ENCODE measurements around the gene RAPGEF5. TPM values are rescaled to one million over a fixed set of nuclear protein-coding genes. Genes with fewer than 3 reads are reported as not detected.
"Not testable (repeated sequence)": the region's sequence is repeated elsewhere in the genome, so short reads cannot be mapped to it uniquely, and the experiment has no call there.

Gene RAPGEF5
- total RNA-seq, 5 donors from 2014 or later (not counting 1 experiment from before 2014, with no cell fraction given), result 0.12 to 2.4 (median 0.61) TPM

GRCh38 chr7:22108151-22108845 lies 248.7 kb downstream of the RAPGEF5 start:
- ChIA-PET POLR2A (interaction anchor here in 1 of 2 donors (0.6 kb wide), 1 partner anchor 10 kb away, joined by 3 read pairs; no protein-coding TSS in a partner anchor), CTCF (interaction anchor here (0.7 to 1.5 kb wide), 3 partner anchors 34 to 392 kb away, joined by 3 to 4 read pairs (median 4); partner anchors contain the start of gene STEAP1B (in 1 of the 2))
- Histone ChIP-seq H3K36me3 (ENCODE audit: control insufficient read depth in 2 of 2, extremely low read depth in 1 of 2, insufficient read depth in 1 of 2, low read length in 1 of 2) (no peaks in the 10 kb centered on the region), H3K4me3 (ENCODE audit: control insufficient read depth in 1 of 2, extremely low read depth in 1 of 2, low read length in 1 of 2) (no peak overlapping the region), H3K27ac (ENCODE audit: low read length) (no peak overlapping the region), H3K27me3 (replicated peaks in 1 of 2; ENCODE audit: control insufficient read depth in 2 of 2, extremely low read depth in 1 of 2, insufficient read depth in 2 of 2, low read length in 1 of 2) (peaks cover 0 to 12% of the 10 kb centered on the region in 2 experiments), H3K9me3 (no peaks in the 10 kb centered on the region), H3K4me1 (ENCODE audit: control insufficient read depth in 1 of 2, extremely low read depth in 1 of 2, insufficient read depth in 2 of 2, low read length in 2 of 2) (peaks cover 0 to 2% of the 10 kb centered on the region in 2 experiments)
- ATAC-seq (replicated peaks in 1 of 4) (no peak), DNase-seq (no peak)
- Mint-ChIP-seq H3K4me3 (no peak overlapping the region), H3K27me3 (peaks cover 3 to 6% of the 10 kb centered on the region in 2 donors), H3K27ac (no peak overlapping the region), H3K9me3 (no peaks in the 10 kb centered on the region), H3K4me1 (peaks cover 3 to 4% (median 3%) of the 10 kb centered on the region in 3 donors), H3K36me3 (no peaks in the 10 kb centered on the region)
- 69% methylated on average over 9 of the region's 13 CpGs for WGBS (ENCODE audit: insufficient coverage)

DNA sequence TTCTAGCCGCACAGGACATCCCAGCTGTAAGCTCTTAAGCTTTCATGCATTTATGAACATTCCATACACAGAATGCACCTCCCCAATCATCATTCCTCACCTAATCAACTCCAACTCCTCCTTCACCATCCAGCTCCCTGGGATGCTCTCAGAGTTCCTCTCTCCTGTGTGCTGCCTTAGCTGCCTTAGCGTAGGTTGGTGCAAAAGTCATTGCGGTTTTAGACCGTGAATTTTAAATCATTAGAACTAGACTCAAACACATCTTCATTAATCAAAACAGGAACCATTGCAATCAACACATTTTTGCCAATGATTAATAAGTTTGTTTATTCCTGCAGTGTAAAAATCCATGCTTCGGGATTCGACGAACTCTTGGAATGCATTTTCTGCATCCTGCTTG lies 251.4 kb downstream of the RAPGEF5 start:
- ChIA-PET POLR2A (no interaction called here), CTCF (interaction anchor here (0.9 to 1.0 kb wide), 2 partner anchors 13 to 23 kb away, joined by 4 to 6 read pairs; no protein-coding TSS in a partner anchor)
- H3K27ac Mint-ChIP-seq, result no peak overlapping the region
- H3K4me3 Mint-ChIP-seq, result no peak overlapping the region
- no peaks in the 10 kb centered on the region for H3K9me3 Mint-ChIP-seq
- ATAC-seq (replicated peaks in 1 of 4), result no peak
- no peaks in the 10 kb centered on the region for H3K36me3 Mint-ChIP-seq
- H3K36me3 ChIP-seq (ENCODE audit: control insufficient read depth in 2 of 2, extremely low read depth in 1 of 2, insufficient read depth in 1 of 2, low read length in 1 of 2), result no peaks in the 10 kb centered on the region
- peaks cover 17 to 23% of the 10 kb centered on the region in 2 donors for H3K27me3 Mint-ChIP-seq
- DNase-seq, result no peak
- 89% methylated on average over 4 of the region's 7 CpGs for WGBS (ENCODE audit: insufficient coverage)
- H3K4me1 ChIP-seq (ENCODE audit: control insufficient read depth in 1 of 2, extremely low read depth in 1 of 2, insufficient read depth in 2 of 2, low read length in 2 of 2), result peaks cover 0 to 2% of the 10 kb centered on the region in 2 experiments
- H3K4me3 ChIP-seq (ENCODE audit: control insufficient read depth in 1 of 2, extremely low read depth in 1 of 2, low read length in 1 of 2), result no peak overlapping the region
- H3K9me3 ChIP-seq, result no peaks in the 10 kb centered on the region
- peaks cover 3 to 5% (median 4%) of the 10 kb centered on the region in 3 donors for H3K4me1 Mint-ChIP-seq
- H3K27ac ChIP-seq (ENCODE audit: low read length), result no peak overlapping the region
- peaks cover 0 to 12% of the 10 kb centered on the region in 2 experiments for H3K27me3 ChIP-seq (replicated peaks in 1 of 2; ENCODE audit: control insufficient read depth in 2 of 2, extremely low read depth in 1 of 2, insufficient read depth in 2 of 2, low read length in 1 of 2)

DNA sequence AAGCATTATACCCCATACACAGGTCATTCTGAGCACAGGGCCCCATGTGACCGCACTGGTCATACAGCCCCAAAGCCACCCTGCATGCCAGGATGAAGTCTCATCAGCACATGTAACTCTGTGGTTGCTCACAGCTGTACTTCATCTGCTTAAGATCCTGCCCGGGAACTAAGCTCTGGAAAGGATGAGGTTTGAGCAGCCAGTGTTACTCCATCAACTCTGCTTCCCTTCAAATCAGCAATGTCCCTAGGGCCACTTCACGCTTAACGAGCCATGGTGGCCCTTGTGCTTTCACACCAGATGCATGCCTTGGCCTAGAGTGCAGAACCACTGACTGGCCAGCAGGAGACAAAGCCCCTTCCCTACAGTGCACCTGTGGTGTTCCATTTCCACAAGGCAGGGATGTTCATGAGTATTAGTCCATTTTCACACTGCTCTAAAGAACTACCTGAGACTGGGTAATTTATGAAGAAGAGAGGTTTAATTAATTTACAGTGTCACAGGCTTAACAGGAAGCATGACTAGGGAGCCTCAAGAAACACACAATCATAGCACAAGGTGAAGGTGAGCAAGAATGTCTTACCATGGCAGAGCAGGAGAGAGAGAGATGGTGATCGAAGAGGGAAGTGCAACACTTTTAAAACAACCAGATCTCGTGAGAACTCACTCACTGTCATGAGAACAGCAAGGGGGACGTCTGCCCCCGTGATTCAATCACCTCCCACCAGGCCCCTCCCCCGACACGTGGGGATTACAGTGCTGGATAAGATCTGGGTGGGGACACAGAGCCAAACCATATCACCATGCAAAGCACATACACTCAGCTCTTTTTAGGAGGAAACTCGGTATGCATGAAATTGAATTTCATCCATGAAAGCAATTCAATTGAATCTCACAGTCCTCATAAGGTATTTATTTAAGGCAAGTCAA lies 262.3 kb downstream of the RAPGEF5 start:
- ATAC-seq (replicated peaks in 1 of 4), result no peak
- no peak overlapping the region for H3K4me3 Mint-ChIP-seq

GRCh38 chr7:22093936-22094335 lies 263.0 kb downstream of the RAPGEF5 start:
- Histone ChIP-seq H3K27me3 (replicated peaks in 1 of 2; ENCODE audit: control insufficient read depth in 2 of 2, extremely low read depth in 1 of 2, insufficient read depth in 2 of 2, low read length in 1 of 2) (peaks cover 0 to 8% of the 10 kb centered on the region in 2 experiments), H3K4me1 (ENCODE audit: control insufficient read depth in 1 of 2, extremely low read depth in 1 of 2, insufficient read depth in 2 of 2, low read length in 2 of 2) (no peaks in the 10 kb centered on the region), H3K27ac (ENCODE audit: low read length) (no peak overlapping the region), H3K9me3 (no peaks in the 10 kb centered on the region), H3K36me3 (ENCODE audit: control insufficient read depth in 2 of 2, extremely low read depth in 1 of 2, insufficient read depth in 1 of 2, low read length in 1 of 2) (no peaks in the 10 kb centered on the region), H3K4me3 (ENCODE audit: control insufficient read depth in 1 of 2, extremely low read depth in 1 of 2, low read length in 1 of 2) (no peak overlapping the region)
- ATAC-seq (replicated peaks in 1 of 4) (no peak), DNase-seq (no peak)
- Mint-ChIP-seq H3K4me1 (no peaks in the 10 kb centered on the region), H3K36me3 (no peaks in the 10 kb centered on the region), H3K27ac (no peak overlapping the region), H3K27me3 (peaks cover 0 to 3% of the 10 kb centered on the region in 2 donors), H3K4me3 (no peak overlapping the region), H3K9me3 (no peaks in the 10 kb centered on the region)
- WGBS (ENCODE audit: insufficient coverage), result 50% methylated on average over 2 of the region's 6 CpGs
- ChIA-PET CTCF (interaction anchor here in 1 of 2 donors (0.8 to 1.2 kb wide), 2 partner anchors 10 to 17 kb away, joined by 3 read pairs; no protein-coding TSS in a partner anchor), POLR2A (no interaction called here)

More for the DNA sequence above, 262.3 kb downstream of the RAPGEF5 start:
- Mint-ChIP-seq H3K36me3 (no peaks in the 10 kb centered on the region), H3K27me3 (peaks cover 0 to 3% of the 10 kb centered on the region in 2 donors), H3K4me1 (no peaks in the 10 kb centered on the region), H3K9me3 (no peaks in the 10 kb centered on the region), H3K27ac (no peak overlapping the region)
- Histone ChIP-seq H3K27me3 (replicated peaks in 1 of 2; ENCODE audit: control insufficient read depth in 2 of 2, extremely low read depth in 1 of 2, insufficient read depth in 2 of 2, low read length in 1 of 2) (peaks cover 0 to 11% of the 10 kb centered on the region in 2 experiments), H3K27ac (ENCODE audit: low read length) (no peak overlapping the region), H3K4me3 (ENCODE audit: control insufficient read depth in 1 of 2, extremely low read depth in 1 of 2, low read length in 1 of 2) (no peak overlapping the region), H3K36me3 (ENCODE audit: control insufficient read depth in 2 of 2, extremely low read depth in 1 of 2, insufficient read depth in 1 of 2, low read length in 1 of 2) (no peaks in the 10 kb centered on the region), H3K4me1 (ENCODE audit: control insufficient read depth in 1 of 2, extremely low read depth in 1 of 2, insufficient read depth in 2 of 2, low read length in 2 of 2) (no peaks in the 10 kb centered on the region), H3K9me3 (no peaks in the 10 kb centered on the region)
- WGBS (ENCODE audit: insufficient coverage), result 85% methylated on average over 4 of the region's 11 CpGs
- CTCF ChIA-PET, result interaction anchor here (0.6 to 1.2 kb wide), 5 partner anchors 10 to 903 kb away, joined by 3 to 5 read pairs (median 3); no protein-coding TSS in a partner anchor
- DNase-seq, result no peak
- POLR2A ChIA-PET, result no interaction called here

DNA sequence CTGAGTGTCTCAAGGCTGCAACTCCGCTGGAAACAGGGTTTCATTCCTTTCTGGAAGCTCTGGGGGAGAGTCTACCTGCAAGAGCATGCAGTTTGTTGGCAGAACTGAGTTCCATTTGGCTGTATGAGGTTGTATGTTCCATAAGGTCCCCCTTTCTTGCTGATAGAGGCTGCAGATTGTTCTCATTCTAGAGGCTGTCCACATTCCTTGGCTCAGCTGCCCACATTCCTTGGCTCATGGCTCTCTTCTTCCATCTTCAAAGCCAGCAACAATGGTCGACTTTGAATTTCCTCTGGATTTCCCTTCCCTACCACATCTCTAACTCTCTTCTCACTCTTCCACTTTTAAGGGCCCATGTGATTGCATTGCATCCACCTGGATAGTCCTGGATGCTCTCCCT lies 264.0 kb downstream of the RAPGEF5 start:
- Mint-ChIP-seq H3K4me1 (no peaks in the 10 kb centered on the region), H3K27me3 (peaks cover 0 to 3% of the 10 kb centered on the region in 2 donors), H3K27ac (no peak overlapping the region), H3K4me3 (no peak overlapping the region), H3K9me3 (no peaks in the 10 kb centered on the region), H3K36me3 (no peaks in the 10 kb centered on the region)
- WGBS (ENCODE audit: insufficient coverage), result 47% methylated on average over 2 of the region's 2 CpGs
- H3K9me3 ChIP-seq, result no peaks in the 10 kb centered on the region
- no peak overlapping the region for H3K4me3 ChIP-seq (ENCODE audit: control insufficient read depth in 1 of 2, extremely low read depth in 1 of 2, low read length in 1 of 2)
- H3K4me1 ChIP-seq (ENCODE audit: control insufficient read depth in 1 of 2, extremely low read depth in 1 of 2, insufficient read depth in 2 of 2, low read length in 2 of 2), result no peaks in the 10 kb centered on the region
- CTCF ChIA-PET, result interaction anchor here in 1 of 2 donors (1.0 kb wide), 1 partner anchor 12 kb away, joined by 3 read pairs; no protein-coding TSS in a partner anchor
- H3K27me3 ChIP-seq (replicated peaks in 1 of 2; ENCODE audit: control insufficient read depth in 2 of 2, extremely low read depth in 1 of 2, insufficient read depth in 2 of 2, low read length in 1 of 2), result peaks cover 0 to 6% of the 10 kb centered on the region in 2 experiments
- no peak overlapping the region for H3K27ac ChIP-seq (ENCODE audit: low read length)
- DNase-seq, result no peak
- POLR2A ChIA-PET, result no interaction called here
- no peaks in the 10 kb centered on the region for H3K36me3 ChIP-seq (ENCODE audit: control insufficient read depth in 2 of 2, extremely low read depth in 1 of 2, insufficient read depth in 1 of 2, low read length in 1 of 2)
- no peak for ATAC-seq (replicated peaks in 1 of 4)

DNA sequence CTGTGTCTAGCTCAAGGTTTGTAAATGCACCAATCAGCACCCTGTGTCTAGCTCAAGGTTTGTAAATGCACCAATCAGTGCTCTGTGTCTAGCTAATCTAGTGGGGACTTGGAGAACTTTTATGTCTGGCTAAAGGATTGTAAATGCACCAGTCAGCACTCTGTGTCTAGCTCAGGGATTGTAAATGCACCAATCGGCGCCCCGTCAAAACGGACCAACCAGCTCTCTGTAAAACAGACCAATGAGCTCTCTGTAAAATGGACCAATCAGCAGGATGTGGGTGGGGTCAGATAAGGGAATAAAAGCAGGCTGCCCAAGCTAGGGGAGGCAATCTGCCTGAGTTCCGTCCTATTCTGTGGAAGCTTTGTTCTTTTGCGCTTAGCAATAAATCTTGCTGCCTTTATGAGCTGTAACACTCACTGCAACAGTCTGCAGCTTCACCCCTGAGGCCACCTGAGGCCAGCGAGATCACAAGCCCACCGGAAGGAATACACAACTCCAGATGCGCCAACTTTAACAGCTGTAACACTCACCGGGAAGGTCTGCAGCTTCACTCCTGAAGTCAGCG lies 265.9 kb downstream of the RAPGEF5 start:
- 97% methylated on average over 11 of the region's 11 CpGs for WGBS (ENCODE audit: insufficient coverage)
- not testable (repeated sequence) for ATAC-seq (replicated peaks in 1 of 4); H3K27me3 Mint-ChIP-seq

More for the DNA sequence above, 265.9 kb downstream of the RAPGEF5 start:
- H3K4me1 ChIP-seq (ENCODE audit: control insufficient read depth in 1 of 2, extremely low read depth in 1 of 2, insufficient read depth in 2 of 2, low read length in 2 of 2); H3K36me3 Mint-ChIP-seq; H3K27ac ChIP-seq (ENCODE audit: low read length); DNase-seq; H3K9me3 Mint-ChIP-seq; H3K36me3 ChIP-seq (ENCODE audit: control insufficient read depth in 2 of 2, extremely low read depth in 1 of 2, insufficient read depth in 1 of 2, low read length in 1 of 2); H3K4me3 ChIP-seq (ENCODE audit: control insufficient read depth in 1 of 2, extremely low read depth in 1 of 2, low read length in 1 of 2); H3K4me1 Mint-ChIP-seq; H3K27ac Mint-ChIP-seq; POLR2A ChIA-PET; H3K27me3 ChIP-seq (replicated peaks in 1 of 2; ENCODE audit: control insufficient read depth in 2 of 2, extremely low read depth in 1 of 2, insufficient read depth in 2 of 2, low read length in 1 of 2); H3K4me3 Mint-ChIP-seq; H3K9me3 ChIP-seq: not testable (repeated sequence)
- CTCF ChIA-PET, result interaction anchor here in 1 of 2 donors (1.0 to 1.7 kb wide), 2 partner anchors 8 to 12 kb away, joined by 3 to 4 read pairs; no protein-coding TSS in a partner anchor
